ENCODE results near the gene ADGRF5.

Gene ADGRF5

DNA sequence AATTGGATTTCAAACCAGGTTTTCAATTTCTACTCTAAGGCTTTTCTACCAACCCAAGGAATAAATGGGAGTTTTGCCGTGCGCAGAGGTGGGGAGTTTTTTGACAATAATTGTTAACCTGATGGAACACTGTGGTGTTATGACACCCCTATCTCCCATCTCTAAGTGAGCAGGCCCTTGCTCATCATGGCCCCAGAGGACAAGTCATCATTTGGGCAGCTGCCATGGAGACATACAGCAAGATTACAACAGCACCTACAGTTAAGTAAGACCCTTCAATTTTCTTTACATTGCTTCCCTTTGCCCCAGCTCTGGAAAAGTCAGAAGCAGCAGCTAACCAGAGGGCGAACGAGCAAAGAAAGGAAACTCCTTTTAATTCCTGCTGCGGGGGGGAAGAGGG lies 54.3 kb downstream of the ADGRF5 start:
- no peak overlapping the region for H3K4me3 ChIP-seq (ENCODE audit: low read depth, low read length)
- ChIA-PET POLR2A (no interaction called here), CTCF (interaction anchor here (1.1 kb wide), 1 partner anchor 20 kb away, joined by 3 read pairs; no protein-coding TSS in a partner anchor)
- no peaks in the 10 kb centered on the region for H3K36me3 ChIP-seq (ENCODE audit: control insufficient read depth in 2 of 2, insufficient read depth in 1 of 2, low read length in 2 of 2)
- H3K4me1 ChIP-seq (ENCODE audit: control insufficient read depth, insufficient read depth, low read length), result no peaks in the 10 kb centered on the region
- no peak overlapping the region for H3K27ac ChIP-seq (ENCODE audit: extremely low read depth, low read depth, low read length)
- H3K9me3 ChIP-seq (ENCODE audit: control insufficient read depth, insufficient read depth, low read depth, low read length), result no peaks in the 10 kb centered on the region
- no peak for TF ChIP-seq ZBTB48 (tag by site-specific recombination; IDR thresholded peaks at IDR 0.05)
- peak; percentile 87 for TF ChIP-seq ZNF549 (tag by site-specific recombination; IDR thresholded peaks at IDR 0.05)

- no peaks in the 10 kb centered on the region for H3K4me1 ChIP-seq (ENCODE audit: control insufficient read depth, insufficient read depth, low read length)
- H3K27ac ChIP-seq (ENCODE audit: extremely low read depth, low read depth, low read length), result no peak overlapping the region
- H3K4me3 ChIP-seq (ENCODE audit: low read depth, low read length), result no peak overlapping the region
- ChIA-PET POLR2A (no interaction called here), CTCF (interaction anchor here (0.7 to 3.3 kb wide), 4 partner anchors 9 to 490 kb away, joined by 3 to 18 read pairs (median 4); no protein-coding TSS in a partner anchor)
- TF ChIP-seq ZNF37A (tag by site-specific recombination; IDR thresholded peaks at IDR 0.05) (no peak), ZNF610 (tag by site-specific recombination; IDR thresholded peaks at IDR 0.05; ENCODE audit: borderline replicate concordance) (no peak), REPIN1 (tag by site-specific recombination; IDR thresholded peaks at IDR 0.05; ENCODE audit: low read depth) (no peak), KLF7 (tag by site-specific recombination; IDR thresholded peaks at IDR 0.05; ENCODE audit: borderline replicate concordance) (no peak), WT1 (tag by site-specific recombination; IDR thresholded peaks at IDR 0.05) (no peak)
- TF ChIP-seq, protein P1, sequence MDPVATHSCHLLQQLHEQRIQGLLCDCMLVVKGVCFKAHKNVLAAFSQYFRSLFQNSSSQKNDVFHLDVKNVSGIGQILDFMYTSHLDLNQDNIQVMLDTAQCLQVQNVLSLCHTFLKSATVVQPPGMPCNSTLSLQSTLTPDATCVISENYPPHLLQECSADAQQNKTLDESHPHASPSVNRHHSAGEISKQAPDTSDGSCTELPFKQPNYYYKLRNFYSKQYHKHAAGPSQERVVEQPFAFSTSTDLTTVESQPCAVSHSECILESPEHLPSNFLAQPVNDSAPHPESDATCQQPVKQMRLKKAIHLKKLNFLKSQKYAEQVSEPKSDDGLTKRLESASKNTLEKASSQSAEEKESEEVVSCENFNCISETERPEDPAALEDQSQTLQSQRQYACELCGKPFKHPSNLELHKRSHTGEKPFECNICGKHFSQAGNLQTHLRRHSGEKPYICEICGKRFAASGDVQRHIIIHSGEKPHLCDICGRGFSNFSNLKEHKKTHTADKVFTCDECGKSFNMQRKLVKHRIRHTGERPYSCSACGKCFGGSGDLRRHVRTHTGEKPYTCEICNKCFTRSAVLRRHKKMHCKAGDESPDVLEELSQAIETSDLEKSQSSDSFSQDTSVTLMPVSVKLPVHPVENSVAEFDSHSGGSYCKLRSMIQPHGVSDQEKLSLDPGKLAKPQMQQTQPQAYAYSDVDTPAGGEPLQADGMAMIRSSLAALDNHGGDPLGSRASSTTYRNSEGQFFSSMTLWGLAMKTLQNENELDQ (tag by site-specific recombination; IDR thresholded peaks at IDR 0.05; ENCODE audit: low read depth), result no peak
- H3K36me3 ChIP-seq (ENCODE audit: control insufficient read depth in 2 of 2, insufficient read depth in 1 of 2, low read length in 2 of 2), result no peaks in the 10 kb centered on the region
- no peaks in the 10 kb centered on the region for H3K9me3 ChIP-seq (ENCODE audit: control insufficient read depth, insufficient read depth, low read depth, low read length)
Measured at GRCh38 chr6:46865221-46865620, 56.5 kb downstream of the ADGRF5 start.

GRCh38 chr6:46863791-46864190 lies 57.9 kb downstream of the ADGRF5 start:
- H3K27ac ChIP-seq (ENCODE audit: extremely low read depth, low read depth, low read length), result no peak overlapping the region
- H3K4me3 ChIP-seq (ENCODE audit: low read depth, low read length), result no peak overlapping the region
- no peaks in the 10 kb centered on the region for H3K4me1 ChIP-seq (ENCODE audit: control insufficient read depth, insufficient read depth, low read length)
- TF ChIP-seq ZNF610 (tag by site-specific recombination; IDR thresholded peaks at IDR 0.05; ENCODE audit: borderline replicate concordance) (no peak), ZNF114 (tag by site-specific recombination; IDR thresholded peaks at IDR 0.05) (no peak), ZNF624 (tag by site-specific recombination; IDR thresholded peaks at IDR 0.05) (no peak), AEBP2 (tag by site-specific recombination; IDR thresholded peaks at IDR 0.05; ENCODE audit: borderline replicate concordance) (no peak), MZF1 (tag by site-specific recombination; IDR thresholded peaks at IDR 0.05; ENCODE audit: borderline replicate concordance) (no peak), ZNF24 (tag by site-specific recombination; IDR thresholded peaks at IDR 0.05) (no peak), ZFP3 (tag by site-specific recombination; IDR thresholded peaks at IDR 0.05; ENCODE audit: low read depth) (no peak), ZNF37A (tag by site-specific recombination; IDR thresholded peaks at IDR 0.05) (no peak), ZNF449 (tag by site-specific recombination; IDR thresholded peaks at IDR 0.05) (no peak), ZNF76 (tag by site-specific recombination; IDR thresholded peaks at IDR 0.05; ENCODE audit: borderline replicate concordance, low read depth) (no peak), ZNF677 (tag by site-specific recombination; IDR thresholded peaks at IDR 0.05) (no peak), WT1 (tag by site-specific recombination; IDR thresholded peaks at IDR 0.05) (no peak), ZNF112 (tag by site-specific recombination; IDR thresholded peaks at IDR 0.05) (no peak)
- ChIA-PET CTCF (interaction anchor here (1.0 to 3.3 kb wide), 5 partner anchors 15 to 180 kb away, joined by 4 to 18 read pairs (median 4); no protein-coding TSS in a partner anchor), POLR2A (no interaction called here)
- H3K36me3 ChIP-seq (ENCODE audit: control insufficient read depth in 2 of 2, insufficient read depth in 1 of 2, low read length in 2 of 2), result no peaks in the 10 kb centered on the region
- H3K9me3 ChIP-seq (ENCODE audit: control insufficient read depth, insufficient read depth, low read depth, low read length), result no peaks in the 10 kb centered on the region

Data from HEK293 (cell line).